GM12865 (cell line): Measurements from ENCODE around the gene EOMES.

Experiments used
- DNase-seq: peaks from one replicate; pipeline ENCODE4 v3.0.0; 2010; ENCODE audit warnings: low read depth
- H3K4me3 ChIP-seq: 2 replicates; pipeline ENCODE4 v1.5.1; 2011; ENCODE audit warnings: mild to moderate bottlenecking, low read depth, low read length, control low read depth
- TF ChIP-seq, protein P1 (sequence below): IDR thresholded peaks from 2 replicates; pipeline ENCODE4 v1.5.1; 2011; ENCODE audit warnings: low read length, control low read depth, low read depth, inconsistent platforms; ENCODE audit not compliant: insufficient read depth; ENCODE audit errors: missing control alignments

The EOMES gene

GRCh38 chr3:27728195-27729087, 6.3 kb upstream of the EOMES start:
- H3K4me3 ChIP-seq: no peak overlapping the region
- TF ChIP-seq, protein P1, sequence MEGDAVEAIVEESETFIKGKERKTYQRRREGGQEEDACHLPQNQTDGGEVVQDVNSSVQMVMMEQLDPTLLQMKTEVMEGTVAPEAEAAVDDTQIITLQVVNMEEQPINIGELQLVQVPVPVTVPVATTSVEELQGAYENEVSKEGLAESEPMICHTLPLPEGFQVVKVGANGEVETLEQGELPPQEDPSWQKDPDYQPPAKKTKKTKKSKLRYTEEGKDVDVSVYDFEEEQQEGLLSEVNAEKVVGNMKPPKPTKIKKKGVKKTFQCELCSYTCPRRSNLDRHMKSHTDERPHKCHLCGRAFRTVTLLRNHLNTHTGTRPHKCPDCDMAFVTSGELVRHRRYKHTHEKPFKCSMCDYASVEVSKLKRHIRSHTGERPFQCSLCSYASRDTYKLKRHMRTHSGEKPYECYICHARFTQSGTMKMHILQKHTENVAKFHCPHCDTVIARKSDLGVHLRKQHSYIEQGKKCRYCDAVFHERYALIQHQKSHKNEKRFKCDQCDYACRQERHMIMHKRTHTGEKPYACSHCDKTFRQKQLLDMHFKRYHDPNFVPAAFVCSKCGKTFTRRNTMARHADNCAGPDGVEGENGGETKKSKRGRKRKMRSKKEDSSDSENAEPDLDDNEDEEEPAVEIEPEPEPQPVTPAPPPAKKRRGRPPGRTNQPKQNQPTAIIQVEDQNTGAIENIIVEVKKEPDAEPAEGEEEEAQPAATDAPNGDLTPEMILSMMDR: no peak
- no peak for DNase-seq

GRCh38 chr3:27726240-27726639, 4.1 kb upstream of the EOMES start:
- DNase-seq: no peak
- TF ChIP-seq, protein P1: no peak
- no peak overlapping the region for H3K4me3 ChIP-seq

DNA sequence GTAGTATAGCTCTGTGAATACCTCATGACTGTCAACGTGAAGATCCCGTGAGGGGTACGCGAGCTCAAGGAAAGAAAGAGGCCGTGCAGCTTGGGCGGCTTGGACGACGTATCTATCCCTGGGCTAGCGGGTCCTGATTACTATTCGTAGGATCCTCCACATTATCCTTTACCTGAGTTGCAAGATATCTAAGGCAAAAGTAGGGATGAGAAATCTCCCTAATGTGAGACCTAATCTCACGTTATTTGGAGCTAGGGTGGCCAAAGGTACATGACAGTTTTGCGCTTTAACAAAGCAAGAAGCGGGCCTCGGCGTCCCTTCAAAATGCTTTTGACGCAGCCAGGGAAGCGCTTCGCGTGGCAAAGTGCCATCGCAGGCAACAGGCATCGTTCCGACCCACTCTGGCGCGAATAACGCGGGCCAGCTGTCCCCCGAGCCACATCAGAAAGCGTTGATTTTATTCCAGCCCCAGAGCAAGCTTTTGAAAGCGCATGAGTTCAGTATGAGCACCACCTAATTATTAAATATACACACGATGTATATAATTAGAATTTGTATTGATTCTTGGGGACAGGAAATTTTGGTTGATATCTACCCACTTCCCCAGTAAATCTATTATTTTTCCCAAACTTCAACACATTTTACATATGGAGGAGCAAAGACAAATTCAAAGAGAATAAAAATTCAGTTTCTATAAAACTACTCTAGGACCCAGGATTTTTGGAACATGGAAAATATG, 2.5 kb upstream of the EOMES start:
- no peak for DNase-seq
- TF ChIP-seq, protein P1: no peak

DNA sequence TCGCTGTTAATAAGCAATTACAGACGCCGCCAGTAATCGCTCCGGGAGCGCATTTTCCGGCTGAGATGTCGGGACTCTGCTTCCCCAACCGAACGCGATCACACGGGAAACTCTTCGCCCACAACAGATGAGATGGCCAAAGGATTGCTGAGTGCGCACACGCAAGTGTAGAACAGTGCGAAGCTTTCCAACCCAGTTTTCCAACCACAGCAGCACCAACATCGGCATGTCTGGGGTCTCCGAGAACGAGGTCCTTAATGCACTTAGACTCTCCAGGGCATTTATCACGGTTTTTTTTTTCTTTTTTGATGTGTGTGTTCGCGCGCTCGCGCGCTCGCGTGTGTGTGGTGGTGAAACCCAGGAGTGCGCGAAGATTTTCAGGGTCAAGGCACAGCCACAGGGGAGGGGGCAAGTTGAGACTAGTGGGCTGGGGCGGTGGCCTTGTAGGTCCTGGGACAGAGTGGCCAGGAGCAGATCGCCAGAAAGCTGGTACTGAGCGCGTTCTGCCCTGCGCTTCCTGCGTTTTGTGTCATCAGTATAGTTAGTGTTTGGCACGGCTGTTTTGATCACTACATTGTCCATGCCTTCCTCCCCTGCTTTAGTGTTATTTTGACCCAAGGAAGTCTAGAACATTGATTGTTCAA, 1.8 kb upstream of the EOMES start:
- no peak overlapping the region for H3K4me3 ChIP-seq
- DNase-seq: no peak
- TF ChIP-seq, protein P1: no peak

More for the DNA sequence above, 2.5 kb upstream of the EOMES start:
- H3K4me3 ChIP-seq: no peak overlapping the region

- TF ChIP-seq, protein P1: no peak
- no peak for DNase-seq
- no peak overlapping the region for H3K4me3 ChIP-seq
Observed at GRCh38 chr3:27723456-27723814, 1.3 kb upstream of the EOMES start.

DNA sequence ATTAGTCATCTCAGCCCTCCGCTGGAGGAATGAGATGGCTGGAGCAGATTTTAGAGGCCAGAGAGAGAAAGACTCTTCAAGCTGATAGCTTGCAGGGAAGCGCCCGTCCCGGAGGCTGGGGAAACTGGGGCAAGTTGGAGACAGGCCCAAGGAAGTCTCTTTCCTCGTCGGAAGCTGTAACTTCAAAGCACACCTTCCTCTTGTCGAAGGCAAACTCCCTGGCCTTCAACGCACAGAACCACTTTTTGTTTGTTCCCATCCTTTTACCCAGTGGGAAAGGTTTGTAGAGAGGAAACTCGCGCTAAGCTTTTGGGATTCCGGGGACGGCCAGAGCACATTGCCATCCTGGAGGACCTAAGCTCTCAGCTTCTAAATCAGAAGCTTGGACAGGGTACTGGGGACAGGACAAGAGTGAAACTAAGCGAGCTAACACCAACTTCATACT, 900 bp upstream of the EOMES start:
- H3K4me3 ChIP-seq: no peak overlapping the region
- no peak for DNase-seq
- TF ChIP-seq, protein P1: no peak
